Forelimb muscle (tissue), 1 donor: ENCODE results near the gene SLC22A2. TPM values are rescaled to one million over a fixed set of nuclear protein-coding genes. Genes with fewer than 3 reads are reported as not detected.

ENCODE experiments used
- DNase-seq: peaks from one replicate; pipeline ENCODE4 v3.0.0-alpha.2; 2013; ENCODE audit warnings: low read depth
- polyA plus RNA-seq: library from polyadenylated mRNA; unstranded; fragments of 120-200 nt; gene quantifications from one replicate; pipeline ENCODE4 v1.2.1, GENCODE V29; 2013; ENCODE audit not compliant: insufficient read length

SLC22A2 gene
- polyA plus RNA-seq, 1 donor = not detected

- no peak for DNase-seq
Observed at GRCh38 chr6:160207618-160208017, 51.0 kb downstream of the SLC22A2 start.

- DNase-seq = no peak
Observed at GRCh38 chr6:160204710-160205109, 53.9 kb downstream of the SLC22A2 start.

GRCh38 chr6:160203953-160204352, 54.7 kb downstream of the SLC22A2 start:
- DNase-seq = no peak

GRCh38 chr6:160203522-160203921, 55.1 kb downstream of the SLC22A2 start:
- DNase-seq = no peak

GRCh38 chr6:160203076-160203475, 55.5 kb downstream of the SLC22A2 start:
- DNase-seq = no peak

GRCh38 chr6:160202411-160202810, 56.2 kb downstream of the SLC22A2 start:
- DNase-seq = no peak

- DNase-seq = no peak
Observed at GRCh38 chr6:160201061-160201460, 57.6 kb downstream of the SLC22A2 start.

GRCh38 chr6:160198606-160199211, 59.9 kb downstream of the SLC22A2 start:
- no peak for DNase-seq

GRCh38 chr6:160197662-160198061, 61.0 kb downstream of the SLC22A2 start:
- no peak for DNase-seq

- DNase-seq = no peak
Observed at GRCh38 chr6:160194808-160195207, 63.8 kb downstream of the SLC22A2 start.

- no peak for DNase-seq
Observed at GRCh38 chr6:160192840-160193239, 65.8 kb downstream of the SLC22A2 start.

- no peak for DNase-seq
Observed at GRCh38 chr6:160190973-160191372, 67.6 kb downstream of the SLC22A2 start.

- DNase-seq = no peak
Observed at GRCh38 chr6:160190081-160190480, 68.5 kb downstream of the SLC22A2 start.

- no peak for DNase-seq
Observed at GRCh38 chr6:160188773-160189172, 69.8 kb downstream of the SLC22A2 start.

- DNase-seq = no peak
Observed at GRCh38 chr6:160180706-160181105, 77.9 kb downstream of the SLC22A2 start.

- DNase-seq = no peak
Observed at GRCh38 chr6:160178271-160178670, 80.3 kb downstream of the SLC22A2 start.

- no peak for DNase-seq
Observed at GRCh38 chr6:160177220-160177619, 81.4 kb downstream of the SLC22A2 start.

- DNase-seq = no peak
Observed at GRCh38 chr6:160174681-160175080, 83.9 kb downstream of the SLC22A2 start.

- DNase-seq = no peak
Observed at GRCh38 chr6:160173806-160174527, 84.7 kb downstream of the SLC22A2 start.

- no peak for DNase-seq
Observed at GRCh38 chr6:160172704-160173103, 85.9 kb downstream of the SLC22A2 start.

- DNase-seq = no peak
Observed at GRCh38 chr6:160170018-160170680, 88.5 kb downstream of the SLC22A2 start.

- no peak for DNase-seq
Observed at GRCh38 chr6:160167604-160168399, 90.8 kb downstream of the SLC22A2 start.
